Gastrocnemius medialis (tissue), 4 donors: ENCODE results near the gene ADAM12.

ENCODE experiments used
- POLR2A ChIP-seq, 2 donors: fragments of 450-650 bp; IDR thresholded peaks; one replicate each; pipeline ENCODE4 v1.6.1; 2017; ENCODE audit warnings: antibody characterized with exemption in 2 of 2, mild to moderate bottlenecking in 2 of 2, moderate library complexity in 2 of 2
- TF ChIP-seq, protein P1 (sequence below), 5 experiments: fragments of 450-650 bp in 3 of 5; fragments of 200-600 bp in 2 of 5; sonication (generic) in 2 of 5; IDR thresholded peaks in 4 of 5; conservative IDR thresholded peaks in 1 of 5; 1 replicate in 4 of 5; 2 replicates in 1 of 5; pipeline ENCODE4 v1.5.1; 2016 to 2019; ENCODE audit warnings: antibody characterized with exemption in 5 of 5, mild to moderate bottlenecking in 3 of 5, moderate library complexity in 3 of 5

DNA sequence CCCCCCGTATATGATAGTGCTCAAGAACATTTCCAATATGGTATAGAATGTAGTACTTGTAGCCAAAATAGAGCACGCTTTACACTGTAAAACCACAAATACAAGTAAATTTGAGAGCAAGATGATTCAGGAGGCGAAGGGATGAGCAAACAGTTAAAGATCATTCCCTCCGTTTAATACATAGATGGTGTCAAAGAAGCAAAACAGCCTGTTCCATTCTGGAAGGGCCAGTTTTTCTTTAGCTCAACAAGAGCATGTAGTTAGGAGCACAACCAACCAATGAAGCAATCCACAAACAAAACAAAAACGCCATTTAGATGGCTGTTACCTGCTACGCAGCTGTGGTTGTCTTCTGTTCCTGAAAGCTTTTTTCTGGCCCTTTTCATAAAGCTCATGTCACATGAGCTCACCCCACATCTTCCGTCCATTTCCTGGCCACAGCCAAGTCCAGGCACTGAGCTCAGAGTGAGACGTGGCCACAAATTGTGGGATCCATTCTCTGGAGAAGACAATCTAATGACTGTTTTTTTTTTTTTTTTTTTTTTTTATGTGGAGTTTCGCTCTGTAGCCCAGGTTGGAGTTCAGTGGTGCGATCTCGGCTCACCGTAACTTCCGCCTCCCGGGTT, 306.3 kb downstream of the ADAM12 start:
- no peak for TF ChIP-seq POLR2A (IDR thresholded peaks at IDR 0.05)
- TF ChIP-seq, protein P1, sequence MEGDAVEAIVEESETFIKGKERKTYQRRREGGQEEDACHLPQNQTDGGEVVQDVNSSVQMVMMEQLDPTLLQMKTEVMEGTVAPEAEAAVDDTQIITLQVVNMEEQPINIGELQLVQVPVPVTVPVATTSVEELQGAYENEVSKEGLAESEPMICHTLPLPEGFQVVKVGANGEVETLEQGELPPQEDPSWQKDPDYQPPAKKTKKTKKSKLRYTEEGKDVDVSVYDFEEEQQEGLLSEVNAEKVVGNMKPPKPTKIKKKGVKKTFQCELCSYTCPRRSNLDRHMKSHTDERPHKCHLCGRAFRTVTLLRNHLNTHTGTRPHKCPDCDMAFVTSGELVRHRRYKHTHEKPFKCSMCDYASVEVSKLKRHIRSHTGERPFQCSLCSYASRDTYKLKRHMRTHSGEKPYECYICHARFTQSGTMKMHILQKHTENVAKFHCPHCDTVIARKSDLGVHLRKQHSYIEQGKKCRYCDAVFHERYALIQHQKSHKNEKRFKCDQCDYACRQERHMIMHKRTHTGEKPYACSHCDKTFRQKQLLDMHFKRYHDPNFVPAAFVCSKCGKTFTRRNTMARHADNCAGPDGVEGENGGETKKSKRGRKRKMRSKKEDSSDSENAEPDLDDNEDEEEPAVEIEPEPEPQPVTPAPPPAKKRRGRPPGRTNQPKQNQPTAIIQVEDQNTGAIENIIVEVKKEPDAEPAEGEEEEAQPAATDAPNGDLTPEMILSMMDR (IDR thresholded peaks at IDR 0.05 in 4 of 5, conservative IDR thresholded peaks at IDR 0.05 in 1 of 5) = no peak
